ENCODE data around the gene ABHD17A. TPM values are rescaled to one million over a fixed set of nuclear protein-coding genes. Genes with fewer than 3 reads are reported as not detected.

Gene ABHD17A
- total RNA-seq, 1 experiment from 2014 or later, result 68.2 TPM

DNA sequence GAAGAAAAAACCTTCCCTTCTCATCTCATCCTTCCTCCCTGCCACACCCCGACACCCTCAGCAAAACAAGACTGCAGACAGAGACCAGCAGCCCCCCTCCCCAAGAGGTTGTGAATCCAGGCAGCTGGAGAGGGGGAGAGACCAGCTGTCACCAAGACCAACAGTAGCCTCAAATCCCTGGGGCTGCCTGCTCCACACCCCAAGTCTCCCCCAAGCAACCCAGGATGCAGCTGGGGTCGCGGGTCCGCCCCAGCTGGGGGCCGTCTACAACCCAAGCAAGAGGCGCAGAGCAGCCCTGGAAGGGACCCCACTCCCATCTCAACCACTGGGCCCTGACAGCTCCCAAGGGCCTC, 29.0 kb downstream of the ABHD17A start:
- ATAC-seq (no peak), DNase-seq (ENCODE audit: low read depth, low spot score) (no peak)
- Histone ChIP-seq H4K20me1 (ENCODE audit: insufficient read depth) (peaks cover 7% of the 10 kb centered on the region; the same call in 1 of the 2 replicates), H3K36me3 (ENCODE audit: control insufficient read depth in 1 of 2, insufficient read depth in 2 of 2, low read length in 2 of 2) (peaks cover 0 to 7% of the 10 kb centered on the region in 2 experiments; a peak in 1 of 4 replicates), H3K4me3 (replicated peaks in 1 of 2; ENCODE audit: low read depth in 1 of 2, low read length in 2 of 2) (no peak overlapping the region), H3K79me2 (ENCODE audit: insufficient read depth, low read length) (peaks cover 96% of the 10 kb centered on the region), H3K9me2 (ENCODE audit: insufficient read depth) (no peaks in the 10 kb centered on the region), H3K27ac (ENCODE audit: low read depth, low read length) (peak overlapping the region; percentile 88), H3K9me3 (ENCODE audit: control insufficient read depth in 1 of 2, insufficient read depth in 1 of 2, low read depth in 1 of 2, low read length in 2 of 2) (no peaks in the 10 kb centered on the region), H2AFZ (ENCODE audit: low read depth, low read length, poor library complexity, severe bottlenecking) (no peak overlapping the region), H3K27me3 (ENCODE audit: insufficient read depth, low read length) (no peaks in the 10 kb centered on the region), H3K9ac (ENCODE audit: low read length) (peak overlapping the region; percentile 53), H3K4me2 (ENCODE audit: low read length) (peak overlapping the region; percentile 83), H3K4me1 (ENCODE audit: control insufficient read depth in 1 of 2, insufficient read depth in 2 of 2, low read length in 2 of 2) (peaks cover 83 to 93% of the 10 kb centered on the region in 2 experiments)
- ChIA-PET POLR2A (no interaction called here), CTCF (no interaction called here), RAD21 (ENCODE audit: low non-redundant PET in 1 of 2, low total read pairs in 2 of 2, uncharacterized antibody in 2 of 2, unreplicated experiment in 2 of 2) (no interaction called here)
- BruUV-seq (replicated peaks), result no TSS peak
- TF ChIP-seq EGR1 (IDR thresholded peaks at IDR 0.05; ENCODE audit: low read depth), result no peak
- TF ChIP-seq SIN3A (IDR thresholded peaks at IDR 0.05; ENCODE audit: low read depth), result no peak
- no peak for TF ChIP-seq ELF1 (IDR thresholded peaks at IDR 0.05; ENCODE audit: borderline replicate concordance, low read depth)
- TF ChIP-seq RAD21 (IDR thresholded peaks at IDR 0.05; ENCODE audit: low read depth), result no peak
- TF ChIP-seq, protein P1, sequence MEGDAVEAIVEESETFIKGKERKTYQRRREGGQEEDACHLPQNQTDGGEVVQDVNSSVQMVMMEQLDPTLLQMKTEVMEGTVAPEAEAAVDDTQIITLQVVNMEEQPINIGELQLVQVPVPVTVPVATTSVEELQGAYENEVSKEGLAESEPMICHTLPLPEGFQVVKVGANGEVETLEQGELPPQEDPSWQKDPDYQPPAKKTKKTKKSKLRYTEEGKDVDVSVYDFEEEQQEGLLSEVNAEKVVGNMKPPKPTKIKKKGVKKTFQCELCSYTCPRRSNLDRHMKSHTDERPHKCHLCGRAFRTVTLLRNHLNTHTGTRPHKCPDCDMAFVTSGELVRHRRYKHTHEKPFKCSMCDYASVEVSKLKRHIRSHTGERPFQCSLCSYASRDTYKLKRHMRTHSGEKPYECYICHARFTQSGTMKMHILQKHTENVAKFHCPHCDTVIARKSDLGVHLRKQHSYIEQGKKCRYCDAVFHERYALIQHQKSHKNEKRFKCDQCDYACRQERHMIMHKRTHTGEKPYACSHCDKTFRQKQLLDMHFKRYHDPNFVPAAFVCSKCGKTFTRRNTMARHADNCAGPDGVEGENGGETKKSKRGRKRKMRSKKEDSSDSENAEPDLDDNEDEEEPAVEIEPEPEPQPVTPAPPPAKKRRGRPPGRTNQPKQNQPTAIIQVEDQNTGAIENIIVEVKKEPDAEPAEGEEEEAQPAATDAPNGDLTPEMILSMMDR (IDR thresholded peaks at IDR 0.05 in 2 of 3, conservative IDR thresholded peaks at IDR 0.05 in 1 of 3; ENCODE audit: borderline replicate concordance in 1 of 3, insufficient read depth in 1 of 3, low read depth in 2 of 3, low read length in 2 of 3), result no peak
- TF ChIP-seq TCF7L2 (IDR thresholded peaks at IDR 0.05; ENCODE audit: borderline replicate concordance, extremely low read depth, insufficient read depth, insufficient read length), result no peak
- TF ChIP-seq, protein P2, sequence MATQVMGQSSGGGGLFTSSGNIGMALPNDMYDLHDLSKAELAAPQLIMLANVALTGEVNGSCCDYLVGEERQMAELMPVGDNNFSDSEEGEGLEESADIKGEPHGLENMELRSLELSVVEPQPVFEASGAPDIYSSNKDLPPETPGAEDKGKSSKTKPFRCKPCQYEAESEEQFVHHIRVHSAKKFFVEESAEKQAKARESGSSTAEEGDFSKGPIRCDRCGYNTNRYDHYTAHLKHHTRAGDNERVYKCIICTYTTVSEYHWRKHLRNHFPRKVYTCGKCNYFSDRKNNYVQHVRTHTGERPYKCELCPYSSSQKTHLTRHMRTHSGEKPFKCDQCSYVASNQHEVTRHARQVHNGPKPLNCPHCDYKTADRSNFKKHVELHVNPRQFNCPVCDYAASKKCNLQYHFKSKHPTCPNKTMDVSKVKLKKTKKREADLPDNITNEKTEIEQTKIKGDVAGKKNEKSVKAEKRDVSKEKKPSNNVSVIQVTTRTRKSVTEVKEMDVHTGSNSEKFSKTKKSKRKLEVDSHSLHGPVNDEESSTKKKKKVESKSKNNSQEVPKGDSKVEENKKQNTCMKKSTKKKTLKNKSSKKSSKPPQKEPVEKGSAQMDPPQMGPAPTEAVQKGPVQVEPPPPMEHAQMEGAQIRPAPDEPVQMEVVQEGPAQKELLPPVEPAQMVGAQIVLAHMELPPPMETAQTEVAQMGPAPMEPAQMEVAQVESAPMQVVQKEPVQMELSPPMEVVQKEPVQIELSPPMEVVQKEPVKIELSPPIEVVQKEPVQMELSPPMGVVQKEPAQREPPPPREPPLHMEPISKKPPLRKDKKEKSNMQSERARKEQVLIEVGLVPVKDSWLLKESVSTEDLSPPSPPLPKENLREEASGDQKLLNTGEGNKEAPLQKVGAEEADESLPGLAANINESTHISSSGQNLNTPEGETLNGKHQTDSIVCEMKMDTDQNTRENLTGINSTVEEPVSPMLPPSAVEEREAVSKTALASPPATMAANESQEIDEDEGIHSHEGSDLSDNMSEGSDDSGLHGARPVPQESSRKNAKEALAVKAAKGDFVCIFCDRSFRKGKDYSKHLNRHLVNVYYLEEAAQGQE (IDR thresholded peaks at IDR 0.05; ENCODE audit: low read depth), result no peak
- TF ChIP-seq, protein P3, sequence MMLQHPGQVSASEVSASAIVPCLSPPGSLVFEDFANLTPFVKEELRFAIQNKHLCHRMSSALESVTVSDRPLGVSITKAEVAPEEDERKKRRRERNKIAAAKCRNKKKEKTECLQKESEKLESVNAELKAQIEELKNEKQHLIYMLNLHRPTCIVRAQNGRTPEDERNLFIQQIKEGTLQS (IDR thresholded peaks at IDR 0.05), result no peak
- no peak for TF ChIP-seq EZH2phosphoT487 (IDR thresholded peaks at IDR 0.05; ENCODE audit: borderline replicate concordance)
- TF ChIP-seq YY1 (IDR thresholded peaks at IDR 0.05; ENCODE audit: extremely low read depth, insufficient replicate concordance, low read depth, low read length), result no peak
- TF ChIP-seq ZNF274 (IDR thresholded peaks at IDR 0.05; ENCODE audit: low read depth, low read length), result no peak
- intact Hi-C loops (cut with micrococcal nuclease), result no loop called here
